Measurements from ENCODE around the gene AP3B1.

Gene AP3B1

GRCh38 chr5:78003919-78004318 is 290.6 kb downstream of the AP3B1 start:
- no peak for DNase-seq (ENCODE audit: low spot score)

- no peak for DNase-seq (ENCODE audit: low spot score)
Measured at GRCh38 chr5:78003450-78003849, 291.0 kb downstream of the AP3B1 start.

- no peak for DNase-seq (ENCODE audit: low spot score)
Measured at GRCh38 chr5:78002690-78003089, 291.8 kb downstream of the AP3B1 start.

- DNase-seq (ENCODE audit: low spot score), result no peak
Measured at GRCh38 chr5:78001197-78001596, 293.3 kb downstream of the AP3B1 start.

GRCh38 chr5:78000191-78000590 is 294.3 kb downstream of the AP3B1 start:
- no peak for DNase-seq (ENCODE audit: low spot score)

- no peak for DNase-seq (ENCODE audit: low spot score)
Measured at GRCh38 chr5:77999399-77999798, 295.1 kb downstream of the AP3B1 start.

GRCh38 chr5:77996943-77997342 is 297.6 kb downstream of the AP3B1 start:
- DNase-seq (ENCODE audit: low spot score), result no peak

GRCh38 chr5:77995793-77996409 is 298.6 kb downstream of the AP3B1 start:
- DNase-seq (ENCODE audit: low spot score), result no peak

GRCh38 chr5:77994943-77995342 is 299.6 kb downstream of the AP3B1 start:
- DNase-seq (ENCODE audit: low spot score), result no peak

- no peak for DNase-seq (ENCODE audit: low spot score)
Measured at GRCh38 chr5:77993855-77994318, 300.6 kb downstream of the AP3B1 start.

GRCh38 chr5:77993141-77993854 is 301.2 kb downstream of the AP3B1 start:
- DNase-seq (ENCODE audit: low spot score), result no peak

- no peak for DNase-seq (ENCODE audit: low spot score)
Measured at GRCh38 chr5:77991084-77991483, 303.4 kb downstream of the AP3B1 start.

GRCh38 chr5:77990020-77990419 is 304.5 kb downstream of the AP3B1 start:
- DNase-seq (ENCODE audit: low spot score), result no peak

GRCh38 chr5:77987988-77988387 is 306.5 kb downstream of the AP3B1 start:
- DNase-seq (ENCODE audit: low spot score), result no peak

GRCh38 chr5:77987331-77987730 is 307.2 kb downstream of the AP3B1 start:
- no peak for DNase-seq (ENCODE audit: low spot score)

- no peak for DNase-seq (ENCODE audit: low spot score)
Measured at GRCh38 chr5:77986261-77986660, 308.2 kb downstream of the AP3B1 start.

- DNase-seq (ENCODE audit: low spot score), result no peak
Measured at GRCh38 chr5:77985247-77985646, 309.3 kb downstream of the AP3B1 start.

GRCh38 chr5:77984587-77984986 is 309.9 kb downstream of the AP3B1 start:
- DNase-seq (ENCODE audit: low spot score), result no peak

GRCh38 chr5:77983482-77984199 is 310.9 kb downstream of the AP3B1 start:
- DNase-seq (ENCODE audit: low spot score), result no peak

- no peak for DNase-seq (ENCODE audit: low spot score)
Measured at GRCh38 chr5:77981820-77982219, 312.7 kb downstream of the AP3B1 start.

- no peak for DNase-seq (ENCODE audit: low spot score)
Measured at GRCh38 chr5:77974576-77974975, 319.9 kb downstream of the AP3B1 start.

GRCh38 chr5:77973253-77973609 is 321.3 kb downstream of the AP3B1 start:
- no peak for DNase-seq (ENCODE audit: low spot score)
